GM19452 (cell line): ENCODE measurements around the gene RELN.
"Not testable (repeated sequence)": the region's sequence is repeated elsewhere in the genome, so short reads cannot be mapped to it uniquely, and the experiment has no call there.

ENCODE experiments used
- ATAC-seq: cut with Tn5 transposase; IDR thresholded peaks from one replicate; pipeline ENCODE4 v1.9.1; 2021; ENCODE audit not compliant: unreplicated experiment

Gene RELN

GRCh38 chr7:103856929-103857328 lies 132.5 kb downstream of the RELN start:
- no peak for ATAC-seq

GRCh38 chr7:103855671-103856070 lies 133.8 kb downstream of the RELN start:
- no peak for ATAC-seq

- no peak for ATAC-seq
Observed at GRCh38 chr7:103854611-103855010, 134.8 kb downstream of the RELN start.

DNA sequence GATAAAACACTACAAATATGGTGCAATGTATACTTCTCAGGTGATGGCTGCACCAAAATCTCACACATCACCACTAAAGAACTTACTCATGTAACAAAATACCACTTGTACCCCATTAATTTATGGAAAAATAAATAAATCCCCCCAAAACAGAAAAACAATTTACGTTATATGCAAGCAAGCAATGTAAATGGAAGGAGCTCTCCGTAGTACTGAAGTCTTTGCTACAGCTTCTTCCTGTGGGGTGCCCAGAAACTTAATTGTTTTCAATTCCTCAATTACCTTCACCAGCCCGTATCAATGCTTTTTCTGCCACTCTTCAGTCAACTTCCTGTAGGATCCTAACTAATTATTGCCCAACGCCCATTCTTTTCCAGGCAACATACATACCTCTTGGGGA lies 138.1 kb downstream of the RELN start:
- no peak for ATAC-seq

GRCh38 chr7:103843689-103844480 lies 145.6 kb downstream of the RELN start:
- no peak for ATAC-seq

DNA sequence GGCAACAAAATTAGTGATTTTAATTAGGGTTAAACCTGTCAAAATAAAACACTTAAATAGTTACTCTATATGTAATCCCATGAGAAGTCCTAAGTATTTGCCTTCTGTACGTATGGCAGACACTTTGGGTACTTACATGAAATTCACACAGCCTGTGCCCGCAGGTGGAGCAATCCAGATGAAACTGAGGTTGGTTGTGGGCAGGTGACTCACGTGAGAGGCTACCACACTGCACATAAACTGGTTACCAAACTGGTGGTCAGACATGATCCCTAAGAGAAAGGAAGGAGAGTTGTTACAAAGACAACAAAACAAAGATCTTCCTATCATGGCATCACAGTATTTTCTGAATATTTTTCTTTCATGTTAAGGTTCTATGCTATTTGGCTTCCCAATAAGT lies 156.1 kb downstream of the RELN start:
- no peak for ATAC-seq

DNA sequence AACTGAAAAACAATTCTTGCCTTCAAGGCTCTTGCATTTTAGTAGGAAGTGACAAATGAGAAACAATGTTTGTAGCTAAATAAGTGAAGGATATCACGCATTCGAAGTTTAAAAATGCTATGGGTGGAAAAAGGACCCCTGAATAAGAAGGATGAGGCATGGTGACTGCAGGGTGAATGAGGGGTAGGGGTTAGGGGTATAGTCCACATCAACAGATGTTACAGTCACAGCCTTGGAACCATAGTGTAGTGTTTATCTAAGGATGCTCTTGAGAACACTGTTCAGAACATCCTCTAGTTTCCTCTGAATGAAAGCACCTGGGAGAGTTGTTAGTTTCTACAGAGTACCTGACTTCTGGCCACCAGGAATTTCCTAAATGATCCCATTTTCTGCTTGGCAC lies 157.0 kb downstream of the RELN start:
- ATAC-seq: no peak

GRCh38 chr7:103824251-103824650 lies 165.2 kb downstream of the RELN start:
- no peak for ATAC-seq

GRCh38 chr7:103823084-103823483 lies 166.4 kb downstream of the RELN start:
- ATAC-seq: no peak

- ATAC-seq: no peak
Observed at GRCh38 chr7:103821092-103821491, 168.4 kb downstream of the RELN start.

- ATAC-seq: not testable (repeated sequence)
Observed at GRCh38 chr7:103815972-103816371, 173.5 kb downstream of the RELN start.

GRCh38 chr7:103813970-103814369 lies 175.5 kb downstream of the RELN start:
- no peak for ATAC-seq

DNA sequence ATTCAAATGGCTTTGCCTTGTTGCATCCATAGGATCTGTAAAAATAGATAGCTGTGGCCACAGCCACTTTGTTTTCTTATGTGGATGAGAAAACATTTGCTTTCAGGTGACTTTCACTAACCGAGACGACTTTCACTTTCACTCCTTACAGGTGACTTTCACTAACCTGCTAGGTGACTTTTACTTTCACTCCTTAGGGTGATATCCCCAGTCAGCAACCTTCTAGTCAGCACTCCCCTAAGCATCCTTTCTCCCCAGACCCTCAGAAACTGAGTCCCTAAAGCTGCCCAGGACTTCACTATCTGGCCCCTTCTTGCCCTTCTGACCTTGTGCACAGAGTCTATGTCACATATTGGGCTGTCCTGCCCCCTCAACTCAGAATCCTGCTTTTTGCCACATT lies 177.5 kb downstream of the RELN start:
- ATAC-seq: no peak

GRCh38 chr7:103811290-103811689 lies 178.2 kb downstream of the RELN start:
- no peak for ATAC-seq

GRCh38 chr7:103810112-103810744 lies 179.2 kb downstream of the RELN start:
- no peak for ATAC-seq

DNA sequence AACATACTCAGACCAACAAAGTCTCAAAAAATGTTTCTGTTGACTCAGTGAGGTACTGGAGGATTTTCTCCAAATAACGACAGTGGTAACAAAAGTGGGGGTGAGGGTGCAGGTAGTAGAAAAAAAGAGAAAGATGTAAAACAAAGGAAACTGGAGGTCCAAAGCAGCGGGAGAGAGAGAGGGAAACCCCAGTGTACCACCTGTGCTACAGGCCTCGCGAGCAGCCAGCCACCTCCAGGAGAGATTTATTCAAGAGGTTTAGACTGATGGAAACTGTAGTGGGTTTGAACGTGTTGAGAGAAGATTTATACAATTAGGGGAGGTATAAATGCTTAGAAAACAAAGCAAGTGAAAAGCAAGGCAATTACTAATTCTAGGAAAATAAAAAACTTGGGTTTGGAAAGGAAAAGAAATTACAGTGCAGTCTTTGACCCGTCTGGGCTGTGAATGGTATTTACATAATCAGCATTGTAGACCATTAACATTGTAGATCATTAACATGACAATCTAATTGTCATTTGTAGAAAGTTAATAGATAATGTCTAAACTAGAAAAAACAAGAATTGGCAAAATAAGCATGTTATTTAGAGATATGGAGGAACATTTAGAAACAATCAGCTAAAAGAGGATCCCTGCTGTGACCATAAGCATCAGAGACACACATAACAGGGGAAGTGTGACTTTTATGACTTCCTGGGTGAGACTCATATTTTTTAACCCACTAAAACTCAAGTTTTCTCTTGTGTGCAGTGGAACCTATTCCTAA lies 180.0 kb downstream of the RELN start:
- ATAC-seq: peak; percentile 56

DNA sequence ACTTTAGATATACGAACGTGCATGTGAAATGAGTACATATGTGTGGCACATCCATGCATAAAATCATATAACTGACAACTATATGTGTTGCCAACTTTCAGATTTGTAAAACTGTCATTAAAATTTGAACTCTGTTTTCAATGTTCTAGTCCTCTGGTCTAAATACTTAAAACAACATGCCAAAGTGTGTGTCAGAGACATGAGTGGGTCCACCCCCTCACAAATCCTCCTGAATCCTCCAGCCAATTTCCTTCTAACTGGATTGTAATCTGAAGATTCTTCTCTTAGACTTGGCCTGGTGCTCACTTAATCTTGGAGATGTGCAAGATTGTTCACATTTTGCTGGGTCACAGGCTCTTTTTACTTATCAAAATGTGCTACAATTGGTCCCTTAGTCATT lies 184.1 kb downstream of the RELN start:
- ATAC-seq: no peak

- ATAC-seq: no peak
Observed at GRCh38 chr7:103803631-103804030, 185.8 kb downstream of the RELN start.

- ATAC-seq: no peak
Observed at GRCh38 chr7:103799298-103799697, 190.2 kb downstream of the RELN start.

GRCh38 chr7:103797647-103798307 lies 191.7 kb downstream of the RELN start:
- ATAC-seq: no peak

DNA sequence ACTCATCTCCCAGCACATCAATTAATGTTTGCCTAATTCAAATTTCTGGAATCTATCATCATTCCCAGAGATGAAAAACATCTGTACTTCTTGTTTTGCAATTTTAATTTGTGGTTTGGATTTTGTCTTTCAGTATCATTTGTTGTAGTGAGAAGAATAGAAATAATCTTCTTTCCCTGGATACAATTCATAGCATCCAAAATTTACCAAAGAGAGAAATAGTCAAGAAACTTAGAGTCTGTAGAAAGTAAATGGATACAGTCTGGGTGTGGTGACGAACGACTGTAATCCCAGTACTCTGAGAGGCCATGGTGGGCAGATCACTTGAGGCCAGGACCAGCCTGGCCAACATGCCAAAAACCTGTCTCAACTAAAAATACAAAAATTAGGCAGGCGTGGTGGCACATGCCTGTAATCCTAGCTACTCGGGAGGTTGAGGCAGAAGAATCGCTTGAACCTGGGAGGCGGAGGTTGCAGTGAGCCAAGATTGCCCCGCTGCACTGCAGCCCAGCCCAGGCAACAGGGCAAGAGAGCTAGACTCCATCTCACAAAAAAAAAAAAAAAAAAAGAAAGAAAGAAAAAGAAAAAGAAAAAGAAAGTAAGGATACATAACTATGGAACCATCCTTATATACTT lies 193.0 kb downstream of the RELN start:
- ATAC-seq: no peak
